ENCODE results near the gene CRB1. TPM values are rescaled to one million over a fixed set of nuclear protein-coding genes. Genes with fewer than 3 reads are reported as not detected.
A peak's percentile ranks its signal among the peaks of the same experiment; 100 is the strongest.
"Not testable (repeated sequence)": the region's sequence is repeated elsewhere in the genome, so short reads cannot be mapped to it uniquely, and the experiment has no call there.

CRB1 gene
- total RNA-seq, 1 experiment from 2014 or later: not detected

DNA sequence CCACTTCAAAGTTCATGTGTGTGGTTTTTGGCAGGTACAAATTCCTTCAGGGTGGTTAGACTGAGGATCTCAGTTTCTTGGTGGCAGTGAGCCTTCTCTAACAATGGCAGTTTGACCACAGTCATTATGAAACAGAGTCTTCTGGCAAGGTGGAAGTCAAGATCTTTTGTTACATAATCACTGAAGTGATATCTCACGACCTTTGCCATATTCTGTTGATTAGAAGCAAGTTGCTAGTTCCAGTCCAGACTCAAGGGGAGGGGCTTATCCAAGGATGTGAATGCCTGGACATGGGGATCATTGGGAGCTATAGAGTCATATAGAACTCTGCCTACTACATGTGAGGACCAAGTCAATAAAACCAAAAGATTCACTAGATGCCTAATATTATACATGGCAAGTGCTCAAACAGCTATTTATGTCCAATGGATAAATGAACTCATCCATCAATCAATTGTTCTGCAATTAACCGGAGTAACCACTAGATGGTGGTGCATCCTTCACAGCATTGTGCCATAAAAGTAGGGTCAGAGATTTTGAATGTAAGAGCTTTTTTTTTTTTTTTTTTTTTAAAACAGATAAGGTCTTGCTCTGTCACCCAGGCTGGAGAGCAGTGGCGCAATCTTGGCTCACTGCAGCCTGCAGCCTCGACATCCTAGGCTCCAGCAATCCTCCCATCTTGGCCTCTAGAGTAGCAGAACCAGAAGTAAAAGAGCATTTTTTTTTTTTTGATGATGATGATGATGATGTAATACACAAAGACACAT is 131.9 kb downstream of the CRB1 start:
- DNase-seq (ENCODE audit: low read depth): peak; percentile 54

GRCh38 chr1:197400522-197400902 is 132.5 kb downstream of the CRB1 start:
- DNase-seq (ENCODE audit: low read depth): no peak

DNA sequence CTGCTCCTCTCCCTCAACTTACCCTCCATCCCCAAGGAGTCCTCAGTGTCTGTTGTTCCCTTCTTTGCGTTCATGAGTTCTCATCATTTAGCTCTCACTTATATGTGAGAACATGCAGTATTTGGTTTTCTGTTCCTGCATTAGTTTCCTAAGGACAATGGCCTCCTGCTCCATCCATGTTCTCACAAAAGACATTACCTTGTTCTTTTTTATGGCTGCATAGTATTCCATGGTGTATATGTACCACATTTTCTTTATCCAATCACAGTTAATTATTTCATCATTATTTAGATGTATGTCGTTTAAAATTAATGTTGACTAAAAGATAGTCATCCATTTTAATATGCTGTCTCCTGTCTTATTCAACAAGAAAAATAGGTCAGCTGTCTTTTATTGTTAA is 134.1 kb downstream of the CRB1 start:
- DNase-seq (ENCODE audit: low read depth): no peak

DNA sequence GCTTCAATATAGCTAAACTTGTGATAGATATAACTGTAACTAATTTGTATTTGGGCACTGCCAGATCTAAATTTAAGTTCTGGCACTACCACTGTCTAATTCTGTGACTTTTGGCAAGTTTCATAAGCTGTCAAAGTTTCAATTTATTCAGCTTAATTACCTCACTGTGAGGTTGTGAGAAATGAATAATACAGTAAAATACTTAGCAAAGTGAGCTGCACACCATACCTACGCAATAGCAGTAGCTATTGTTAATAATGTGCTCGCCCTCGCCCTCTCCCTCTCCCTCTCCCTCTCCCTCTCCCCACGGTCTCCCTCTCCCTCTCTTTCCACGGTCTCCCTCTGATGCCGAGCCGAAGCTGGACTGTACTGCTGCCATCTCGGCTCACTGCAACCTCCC is 136.7 kb downstream of the CRB1 start:
- DNase-seq (ENCODE audit: low read depth): not testable (repeated sequence)

- DNase-seq (ENCODE audit: low read depth): not testable (repeated sequence)
These were observed 137.6 kb downstream of the CRB1 start for GRCh38 chr1:197405614-197406013.

- no peak for DNase-seq (ENCODE audit: low read depth)
These were observed 145.5 kb downstream of the CRB1 start for GRCh38 chr1:197413564-197413963.

GRCh38 chr1:197415221-197415620 is 147.2 kb downstream of the CRB1 start:
- no peak for DNase-seq (ENCODE audit: low read depth)

DNA sequence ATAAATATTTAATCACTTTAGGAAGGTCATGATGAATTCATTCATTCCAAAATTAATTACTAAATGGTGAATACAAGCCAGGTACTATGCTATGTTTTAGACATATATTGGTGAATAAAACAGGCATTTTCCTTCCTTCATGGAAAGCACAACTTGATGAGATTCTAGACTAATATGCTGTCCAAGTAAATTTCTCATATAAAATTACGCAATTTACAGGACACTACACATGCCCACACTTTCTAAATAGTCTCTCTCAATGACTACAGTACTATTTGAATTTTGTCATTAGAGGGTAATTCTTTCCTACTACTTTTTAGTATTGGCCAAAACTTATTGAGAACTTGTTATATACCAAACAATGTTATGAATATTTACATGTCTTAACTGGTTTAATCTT is 150.6 kb downstream of the CRB1 start:
- no peak for DNase-seq (ENCODE audit: low read depth)

DNA sequence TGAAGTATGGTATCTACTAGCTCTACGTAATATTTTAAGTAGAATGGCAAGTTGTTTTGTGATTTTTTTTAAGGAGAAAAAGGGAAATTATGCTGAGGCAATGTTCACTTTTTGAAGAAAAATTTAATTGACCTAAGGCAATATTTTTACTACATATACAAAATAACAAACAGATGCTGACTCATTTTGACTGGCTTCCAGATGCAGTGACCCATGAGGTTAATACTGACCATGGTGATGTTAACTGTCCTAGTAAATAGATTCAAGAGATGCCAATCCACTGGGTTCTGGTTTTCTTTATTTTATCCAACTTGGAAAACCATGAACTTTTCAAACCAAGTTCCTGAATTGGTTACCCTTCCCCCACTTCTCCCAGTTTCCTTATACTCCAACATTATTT is 154.9 kb downstream of the CRB1 start:
- DNase-seq (ENCODE audit: low read depth): peak; percentile 33

- DNase-seq (ENCODE audit: low read depth): no peak
These were observed 156.3 kb downstream of the CRB1 start for GRCh38 chr1:197424380-197424779.

DNA sequence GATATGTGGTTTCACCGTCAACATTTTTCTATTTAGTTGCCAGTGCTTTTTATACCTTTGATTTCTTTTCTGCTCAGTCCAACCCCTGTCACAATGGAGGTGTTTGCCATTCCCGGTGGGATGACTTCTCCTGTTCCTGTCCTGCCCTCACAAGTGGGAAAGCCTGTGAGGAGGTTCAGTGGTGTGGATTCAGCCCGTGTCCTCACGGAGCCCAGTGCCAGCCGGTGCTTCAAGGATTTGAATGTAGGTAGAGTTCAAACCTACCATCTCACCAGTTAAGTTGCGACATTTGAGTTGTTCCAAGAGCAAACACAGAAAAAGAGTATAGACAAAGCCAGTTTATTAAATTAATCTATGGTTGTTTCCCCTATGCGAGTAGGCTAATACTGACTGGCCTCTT is 161.3 kb downstream of the CRB1 start:
- DNase-seq (ENCODE audit: low read depth): no peak

GRCh38 chr1:197435224-197435623 is 167.2 kb downstream of the CRB1 start:
- no peak for DNase-seq (ENCODE audit: low read depth)

DNA sequence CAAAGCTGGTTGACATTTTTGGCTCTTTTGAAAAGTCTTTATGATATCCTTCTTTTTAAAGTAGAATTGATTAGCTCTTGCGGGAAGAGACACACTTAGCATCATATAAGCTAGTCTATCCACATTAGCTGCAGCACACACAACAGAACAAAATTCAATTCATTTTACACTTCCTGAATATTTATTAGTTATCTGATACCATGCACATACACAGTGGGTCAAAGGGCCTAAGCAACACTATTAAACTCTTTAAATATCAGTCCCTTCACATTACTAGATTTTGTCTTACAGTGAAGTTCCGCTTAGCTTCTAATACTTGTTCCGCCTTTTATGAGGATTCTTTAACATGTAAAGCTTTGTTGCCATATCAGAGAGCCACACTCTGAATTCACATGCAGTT is 169.5 kb downstream of the CRB1 start:
- no peak for DNase-seq (ENCODE audit: low read depth)

DNA sequence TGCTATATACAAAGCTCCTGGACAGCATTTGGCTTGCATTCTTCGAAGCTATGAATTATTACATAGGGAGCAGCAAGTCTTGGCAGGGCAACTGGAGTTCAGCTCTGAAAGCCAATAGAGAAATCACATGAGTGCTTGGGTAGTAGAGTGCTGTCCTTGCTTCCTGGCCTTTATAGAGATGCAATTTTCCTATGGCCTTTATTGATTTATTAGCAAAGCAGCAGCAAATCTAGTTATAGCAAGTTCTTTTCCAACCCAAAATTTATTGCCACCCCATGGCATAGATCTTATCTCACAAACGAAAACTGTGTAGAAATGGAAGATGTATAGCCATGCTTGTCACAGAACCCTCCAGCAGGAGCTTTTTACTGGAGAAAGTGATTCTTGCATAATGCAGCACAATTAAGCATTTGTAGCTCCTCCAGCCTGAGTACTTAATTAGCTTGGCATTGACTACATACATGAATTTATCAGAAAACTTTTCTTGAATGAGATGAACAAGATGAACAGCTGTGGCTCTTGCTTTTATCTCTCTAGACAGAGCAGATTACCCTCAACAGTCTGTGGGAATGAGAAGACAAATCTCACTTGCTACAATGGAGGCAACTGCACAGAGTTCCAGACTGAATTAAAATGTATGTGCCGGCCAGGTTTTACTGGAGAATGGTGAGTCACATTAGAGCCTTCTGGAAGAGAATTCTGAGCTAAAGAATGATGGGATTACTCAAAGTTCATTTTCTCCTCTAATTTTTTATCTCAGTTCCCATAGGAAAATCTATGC is 170.1 kb downstream of the CRB1 start:
- no peak for DNase-seq (ENCODE audit: low read depth)

DNA sequence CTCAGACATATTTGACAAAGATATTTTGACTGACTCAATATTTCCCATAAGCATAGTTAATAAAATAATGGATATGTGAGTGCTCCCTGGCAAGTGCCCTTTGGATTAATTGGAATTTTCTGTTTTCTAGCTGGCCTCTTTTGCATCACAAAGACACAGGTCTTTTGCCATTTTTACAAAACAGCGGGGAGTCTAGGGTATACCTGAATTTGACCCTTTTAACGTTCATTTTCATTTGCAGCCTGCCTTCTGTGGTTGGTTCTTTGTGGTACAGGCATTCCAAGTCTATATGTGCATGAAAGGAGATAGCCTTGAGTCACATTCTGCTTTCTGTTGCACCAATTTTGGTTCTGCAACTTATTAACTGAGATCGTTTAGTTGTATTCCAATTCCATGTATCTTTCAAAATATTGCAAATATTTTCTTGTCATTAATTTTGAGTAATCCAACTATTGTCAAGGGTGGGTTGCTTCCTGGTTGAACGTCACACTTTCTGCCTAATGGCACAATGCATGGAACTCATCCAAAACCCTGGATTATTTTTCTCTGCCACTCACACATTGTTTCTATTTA is 171.7 kb downstream of the CRB1 start:
- no peak for DNase-seq (ENCODE audit: low read depth)

DNA sequence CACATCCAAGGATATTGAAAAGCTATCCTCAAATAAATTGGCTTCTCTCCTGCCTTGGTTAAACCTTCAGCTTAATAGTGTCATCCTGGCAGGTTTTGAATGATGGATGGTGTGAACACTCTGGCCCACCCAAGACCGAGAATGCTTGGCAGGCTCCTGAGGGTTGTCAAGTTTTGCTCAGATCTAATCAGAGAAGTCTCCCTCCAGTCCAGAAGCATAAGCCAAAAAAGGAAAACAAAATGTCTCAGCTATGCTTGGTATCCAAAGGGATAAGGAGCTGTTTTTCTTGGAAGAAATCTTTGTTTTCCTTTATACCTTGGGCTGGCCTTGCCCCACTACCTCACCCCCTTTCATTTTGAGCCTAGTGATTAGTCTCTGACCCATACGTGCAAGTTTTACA is 172.7 kb downstream of the CRB1 start:
- DNase-seq (ENCODE audit: low read depth): no peak

DNA sequence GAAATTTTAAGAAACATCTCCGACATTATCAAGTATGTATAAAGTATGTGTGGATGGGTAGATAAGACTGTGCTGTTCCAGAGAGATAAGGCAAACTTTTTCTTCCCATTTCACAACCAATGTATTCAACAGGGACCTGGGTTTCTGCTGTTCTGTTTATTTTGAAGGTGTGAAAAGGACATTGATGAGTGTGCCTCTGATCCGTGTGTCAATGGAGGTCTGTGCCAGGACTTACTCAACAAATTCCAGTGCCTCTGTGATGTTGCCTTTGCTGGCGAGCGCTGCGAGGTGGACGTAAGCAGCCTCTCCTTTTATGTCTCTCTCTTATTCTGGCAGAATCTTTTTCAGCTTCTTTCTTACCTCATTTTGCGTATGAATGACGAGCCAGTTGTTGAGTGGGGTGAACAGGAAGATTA is 174.0 kb downstream of the CRB1 start:
- no peak for DNase-seq (ENCODE audit: low read depth)

GRCh38 chr1:197444755-197445154 is 176.7 kb downstream of the CRB1 start:
- no peak for DNase-seq (ENCODE audit: low read depth)

DNA sequence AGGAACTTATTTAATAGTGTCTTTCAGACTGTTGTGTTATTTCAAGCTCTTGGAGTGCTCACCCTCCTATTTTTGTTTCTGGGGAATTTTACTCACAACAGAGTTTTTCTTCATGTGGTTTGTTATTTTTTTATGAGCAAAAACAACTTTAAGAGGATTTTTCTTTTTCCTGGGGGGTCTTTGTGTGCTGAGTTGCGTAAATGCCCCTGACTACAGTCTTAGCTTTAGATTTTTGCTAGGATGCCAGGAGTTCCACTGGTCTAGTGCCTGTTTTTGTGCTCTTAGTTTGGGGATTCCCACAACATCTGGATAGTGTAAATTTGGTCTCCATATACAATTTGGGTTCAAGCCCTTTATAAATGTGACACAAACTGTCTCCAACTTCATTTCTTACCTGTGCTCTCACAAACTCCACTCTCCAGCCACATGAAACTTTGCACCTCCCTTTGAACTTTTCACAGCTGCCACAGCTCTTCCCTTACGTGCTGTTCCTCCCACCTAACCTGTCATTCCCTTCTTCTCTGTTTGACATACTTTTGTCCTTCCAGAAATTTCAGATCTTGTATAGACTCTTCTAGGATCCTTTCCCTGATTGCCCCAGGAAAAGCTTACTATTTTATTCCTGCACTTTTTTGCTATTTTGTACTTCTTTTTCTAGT is 180.2 kb downstream of the CRB1 start:
- no peak for DNase-seq (ENCODE audit: low read depth)

DNA sequence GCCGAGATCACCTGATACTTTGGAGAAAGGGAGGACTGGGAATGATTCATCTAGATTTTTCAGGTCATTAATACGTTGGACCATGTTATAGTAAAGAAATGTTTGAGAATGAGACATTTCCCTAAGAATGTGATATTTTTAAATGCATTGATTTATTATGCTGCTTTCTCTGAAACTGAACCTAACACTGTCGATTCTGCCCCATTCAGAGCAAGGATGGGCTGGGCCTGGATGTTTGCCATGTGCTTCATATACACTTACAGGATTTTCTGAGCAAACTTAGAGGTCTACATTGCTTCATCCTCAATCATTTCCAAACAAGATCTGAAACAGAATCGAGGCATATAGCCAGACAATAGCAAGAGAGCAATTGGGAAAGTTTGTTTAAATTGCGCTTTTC is 183.3 kb downstream of the CRB1 start:
- no peak for DNase-seq (ENCODE audit: low read depth)

DNA sequence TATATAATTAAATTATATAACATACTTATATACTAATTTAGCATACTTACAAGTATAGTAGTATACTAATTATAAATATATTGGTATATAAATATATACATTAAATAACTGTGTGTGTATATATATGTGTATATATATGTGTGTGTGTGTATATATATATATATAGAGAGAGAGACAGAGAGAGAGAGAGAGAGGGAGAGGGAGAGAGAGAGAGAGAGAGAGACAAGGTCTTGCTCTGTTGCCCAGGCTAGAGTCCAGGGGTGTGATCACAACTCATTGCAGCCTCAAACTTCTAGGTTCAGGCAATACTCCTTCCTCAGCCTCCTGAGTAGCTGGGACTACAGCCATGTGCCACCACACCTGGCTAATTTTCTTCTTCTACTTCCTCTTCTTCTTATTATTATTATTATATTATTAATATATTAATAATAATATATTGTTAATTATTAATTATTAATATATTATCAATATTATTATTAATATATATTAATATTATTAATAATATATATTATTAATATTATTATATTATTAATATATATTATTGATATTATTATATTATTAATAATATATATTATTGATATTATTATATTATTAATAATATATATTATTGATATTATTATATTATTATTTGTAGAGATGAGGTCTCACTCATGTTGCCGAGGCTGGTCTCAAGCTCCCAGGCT is 185.5 kb downstream of the CRB1 start:
- DNase-seq (ENCODE audit: low read depth): no peak

DNA sequence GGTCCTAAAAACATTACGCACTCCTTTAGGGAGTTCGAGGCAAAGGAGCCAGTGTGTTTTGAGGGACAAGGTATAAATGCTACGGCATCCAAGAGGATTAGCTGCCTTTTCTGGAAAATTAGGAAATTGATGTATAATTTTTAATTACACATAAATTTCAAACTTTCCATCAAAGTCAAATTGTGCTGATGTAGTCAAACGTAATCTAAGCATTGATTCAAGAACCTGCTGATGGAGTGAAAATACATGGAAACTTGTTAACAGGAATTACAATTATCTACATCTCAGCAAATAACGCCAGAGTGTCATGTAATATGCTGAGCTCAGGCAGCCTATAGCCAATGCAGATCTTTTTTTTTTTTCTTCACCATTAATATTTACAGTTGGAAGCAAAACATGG is 194.5 kb downstream of the CRB1 start:
- DNase-seq (ENCODE audit: low read depth): no peak
